Measurements from ENCODE around the gene SLC41A3.

DNA sequence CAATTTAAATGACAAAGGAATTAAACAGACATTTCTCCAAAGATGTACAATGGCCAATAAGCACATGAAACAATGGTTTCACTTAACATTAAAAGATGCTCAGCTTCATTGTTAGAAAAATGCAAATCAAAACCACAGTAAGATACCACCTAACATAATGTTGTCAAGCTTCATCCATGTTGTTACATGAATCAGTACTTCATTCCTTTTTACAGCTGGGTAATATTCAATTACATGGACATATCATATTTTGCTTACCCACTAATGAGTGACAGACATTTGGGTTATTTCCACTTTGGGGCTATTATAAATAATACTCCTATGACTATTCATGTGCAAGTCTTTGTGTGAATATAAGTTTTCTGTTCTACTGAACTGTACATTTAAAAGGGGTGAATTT, 7.8 kb downstream of the SLC41A3 start:
- TF ChIP-seq, protein P1, sequence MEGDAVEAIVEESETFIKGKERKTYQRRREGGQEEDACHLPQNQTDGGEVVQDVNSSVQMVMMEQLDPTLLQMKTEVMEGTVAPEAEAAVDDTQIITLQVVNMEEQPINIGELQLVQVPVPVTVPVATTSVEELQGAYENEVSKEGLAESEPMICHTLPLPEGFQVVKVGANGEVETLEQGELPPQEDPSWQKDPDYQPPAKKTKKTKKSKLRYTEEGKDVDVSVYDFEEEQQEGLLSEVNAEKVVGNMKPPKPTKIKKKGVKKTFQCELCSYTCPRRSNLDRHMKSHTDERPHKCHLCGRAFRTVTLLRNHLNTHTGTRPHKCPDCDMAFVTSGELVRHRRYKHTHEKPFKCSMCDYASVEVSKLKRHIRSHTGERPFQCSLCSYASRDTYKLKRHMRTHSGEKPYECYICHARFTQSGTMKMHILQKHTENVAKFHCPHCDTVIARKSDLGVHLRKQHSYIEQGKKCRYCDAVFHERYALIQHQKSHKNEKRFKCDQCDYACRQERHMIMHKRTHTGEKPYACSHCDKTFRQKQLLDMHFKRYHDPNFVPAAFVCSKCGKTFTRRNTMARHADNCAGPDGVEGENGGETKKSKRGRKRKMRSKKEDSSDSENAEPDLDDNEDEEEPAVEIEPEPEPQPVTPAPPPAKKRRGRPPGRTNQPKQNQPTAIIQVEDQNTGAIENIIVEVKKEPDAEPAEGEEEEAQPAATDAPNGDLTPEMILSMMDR (IDR thresholded peaks at IDR 0.05), result no peak
- no peak for TF ChIP-seq POLR2A (IDR thresholded peaks at IDR 0.05)
- TF ChIP-seq POLR2AphosphoS5 (IDR thresholded peaks at IDR 0.05), result no peak
- no peak for TF ChIP-seq EP300 (IDR thresholded peaks at IDR 0.05)

All from gastroesophageal sphincter (tissue), 3 donors.